Fibroblast of skin of left quadriceps (primary cell): Measurements from ENCODE around the gene NUAK1.

Experiments
- DNase-seq, 2 experiments: peaks; one replicate each; pipeline ENCODE4 v3.0.0-alpha.2; 2013; ENCODE audit warnings: low read depth in 2 of 2

NUAK1 gene

GRCh38 chr12:106084014-106084671, 54.6 kb downstream of the NUAK1 start:
- DNase-seq: peak; percentile 94

GRCh38 chr12:106082216-106083175, 56.3 kb downstream of the NUAK1 start:
- no peak for DNase-seq

- no peak for DNase-seq
Observed at GRCh38 chr12:106081606-106082005, 57.1 kb downstream of the NUAK1 start.

- peak; percentile 68 to 69 for DNase-seq
Observed at GRCh38 chr12:106080791-106081170, 58.0 kb downstream of the NUAK1 start.

- DNase-seq: peak; percentile 93
Observed at GRCh38 chr12:106080041-106080790, 58.5 kb downstream of the NUAK1 start.

GRCh38 chr12:106079148-106079738, 59.5 kb downstream of the NUAK1 start:
- DNase-seq: no peak

GRCh38 chr12:106078358-106079010, 60.3 kb downstream of the NUAK1 start:
- no peak for DNase-seq

GRCh38 chr12:106074706-106075392, 63.9 kb downstream of the NUAK1 start:
- DNase-seq: peak in 1 of 2 experiments; percentile 64

- DNase-seq: no peak
Observed at GRCh38 chr12:106074361-106074705, 64.4 kb downstream of the NUAK1 start.

- DNase-seq: no peak
Observed at GRCh38 chr12:106073179-106073578, 65.6 kb downstream of the NUAK1 start.

GRCh38 chr12:106072751-106073150, 66.0 kb downstream of the NUAK1 start:
- DNase-seq: no peak

GRCh38 chr12:106071686-106072085, 67.1 kb downstream of the NUAK1 start:
- no peak for DNase-seq

GRCh38 chr12:106070611-106071010, 68.1 kb downstream of the NUAK1 start:
- DNase-seq: no peak

- DNase-seq: no peak
Observed at GRCh38 chr12:106070147-106070546, 68.6 kb downstream of the NUAK1 start.

- DNase-seq: no peak
Observed at GRCh38 chr12:106068296-106068695, 70.5 kb downstream of the NUAK1 start.

- no peak for DNase-seq
Observed at GRCh38 chr12:106067606-106068205, 71.0 kb downstream of the NUAK1 start.

- DNase-seq: no peak
Observed at GRCh38 chr12:106066726-106067325, 71.9 kb downstream of the NUAK1 start.

- DNase-seq: no peak
Observed at GRCh38 chr12:106066051-106066705, 72.6 kb downstream of the NUAK1 start.

- no peak for DNase-seq
Observed at GRCh38 chr12:106065506-106065905, 73.2 kb downstream of the NUAK1 start.

GRCh38 chr12:106064721-106065021, 74.1 kb downstream of the NUAK1 start:
- DNase-seq: no peak
